ENCODE data around the gene RCAN1. TPM values are rescaled to one million over a fixed set of nuclear protein-coding genes. Genes with fewer than 3 reads are reported as not detected.

The RCAN1 gene
- total RNA-seq, 1 experiment from 2014 or later: 5.4 TPM

GRCh38 chr21:34520281-34520680 lies 94.6 kb downstream of the RCAN1 start:
- no peak overlapping the region for H3K4me3 ChIP-seq (ENCODE audit: low read depth, low read length, poor library complexity, severe bottlenecking)
- no peaks in the 10 kb centered on the region for H3K9me3 ChIP-seq (ENCODE audit: low read depth, low read length, poor library complexity, severe bottlenecking)
- no peaks in the 10 kb centered on the region for H3K4me1 ChIP-seq (ENCODE audit: insufficient read depth, low read length, poor library complexity, severe bottlenecking)
- ChIA-PET POLR2A (ENCODE audit: low non-redundant PET) (no interaction called here), CTCF (no interaction called here)
- no peak for DNase-seq (ENCODE audit: low spot score)
- H3K36me3 ChIP-seq (ENCODE audit: insufficient read depth, low read length, poor library complexity, severe bottlenecking): no peaks in the 10 kb centered on the region
- BruUV-seq (replicated peaks): no TSS peak
- intact Hi-C loops (cut with micrococcal nuclease; ENCODE audit: unreplicated experiment): no loop called here
- H3K27ac ChIP-seq (ENCODE audit: low read depth, low read length, poor library complexity, severe bottlenecking): no peak overlapping the region
- H3K27me3 ChIP-seq (replicated peaks; ENCODE audit: insufficient read depth, low read depth, low read length, poor library complexity): no peaks in the 10 kb centered on the region
- TF ChIP-seq EZH2 (IDR thresholded peaks at IDR 0.05; ENCODE audit: borderline replicate concordance, low read depth, low read length, poor library complexity, severe bottlenecking) (no peak), CTCF (conservative IDR thresholded peaks at IDR 0.05; ENCODE audit: low read depth, low read length) (no peak)

GRCh38 chr21:34519694-34520093 lies 95.2 kb downstream of the RCAN1 start:
- TF ChIP-seq CTCF (conservative IDR thresholded peaks at IDR 0.05; ENCODE audit: low read depth, low read length) (no peak), EZH2 (IDR thresholded peaks at IDR 0.05; ENCODE audit: borderline replicate concordance, low read depth, low read length, poor library complexity, severe bottlenecking) (no peak)
- intact Hi-C loops (cut with micrococcal nuclease; ENCODE audit: unreplicated experiment): no loop called here
- no peak overlapping the region for H3K4me3 ChIP-seq (ENCODE audit: low read depth, low read length, poor library complexity, severe bottlenecking)
- CTCF ChIA-PET: no interaction called here
- no peak overlapping the region for H3K27ac ChIP-seq (ENCODE audit: low read depth, low read length, poor library complexity, severe bottlenecking)
- POLR2A ChIA-PET (ENCODE audit: low non-redundant PET): no interaction called here
- H3K36me3 ChIP-seq (ENCODE audit: insufficient read depth, low read length, poor library complexity, severe bottlenecking): no peaks in the 10 kb centered on the region
- no peaks in the 10 kb centered on the region for H3K27me3 ChIP-seq (replicated peaks; ENCODE audit: insufficient read depth, low read depth, low read length, poor library complexity)
- DNase-seq (ENCODE audit: low spot score): no peak
- H3K9me3 ChIP-seq (ENCODE audit: low read depth, low read length, poor library complexity, severe bottlenecking): no peaks in the 10 kb centered on the region
- no peaks in the 10 kb centered on the region for H3K4me1 ChIP-seq (ENCODE audit: insufficient read depth, low read length, poor library complexity, severe bottlenecking)
- BruUV-seq (replicated peaks): no TSS peak

GRCh38 chr21:34519016-34519415 lies 95.9 kb downstream of the RCAN1 start:
- no peaks in the 10 kb centered on the region for H3K27me3 ChIP-seq (replicated peaks; ENCODE audit: insufficient read depth, low read depth, low read length, poor library complexity)
- no peak for DNase-seq (ENCODE audit: low spot score)
- TF ChIP-seq EZH2 (IDR thresholded peaks at IDR 0.05; ENCODE audit: borderline replicate concordance, low read depth, low read length, poor library complexity, severe bottlenecking): no peak
- intact Hi-C loops (cut with micrococcal nuclease; ENCODE audit: unreplicated experiment): no loop called here
- ChIA-PET CTCF (no interaction called here), POLR2A (ENCODE audit: low non-redundant PET) (no interaction called here)
- H3K4me1 ChIP-seq (ENCODE audit: insufficient read depth, low read length, poor library complexity, severe bottlenecking): no peaks in the 10 kb centered on the region
- H3K27ac ChIP-seq (ENCODE audit: low read depth, low read length, poor library complexity, severe bottlenecking): no peak overlapping the region
- no peaks in the 10 kb centered on the region for H3K36me3 ChIP-seq (ENCODE audit: insufficient read depth, low read length, poor library complexity, severe bottlenecking)
- no peaks in the 10 kb centered on the region for H3K9me3 ChIP-seq (ENCODE audit: low read depth, low read length, poor library complexity, severe bottlenecking)
- no peak overlapping the region for H3K4me3 ChIP-seq (ENCODE audit: low read depth, low read length, poor library complexity, severe bottlenecking)
- no TSS peak for BruUV-seq (replicated peaks)

GRCh38 chr21:34518301-34518700 lies 96.6 kb downstream of the RCAN1 start:
- POLR2A ChIA-PET (ENCODE audit: low non-redundant PET): no interaction called here
- no peak for DNase-seq (ENCODE audit: low spot score)
- CTCF ChIA-PET: no interaction called here
- no peaks in the 10 kb centered on the region for H3K4me1 ChIP-seq (ENCODE audit: insufficient read depth, low read length, poor library complexity, severe bottlenecking)
- BruUV-seq (replicated peaks): no TSS peak
- intact Hi-C loops (cut with micrococcal nuclease; ENCODE audit: unreplicated experiment): no loop called here
- H3K27me3 ChIP-seq (replicated peaks; ENCODE audit: insufficient read depth, low read depth, low read length, poor library complexity): no peaks in the 10 kb centered on the region
- no peaks in the 10 kb centered on the region for H3K9me3 ChIP-seq (ENCODE audit: low read depth, low read length, poor library complexity, severe bottlenecking)
- H3K36me3 ChIP-seq (ENCODE audit: insufficient read depth, low read length, poor library complexity, severe bottlenecking): no peaks in the 10 kb centered on the region
- no peak overlapping the region for H3K27ac ChIP-seq (ENCODE audit: low read depth, low read length, poor library complexity, severe bottlenecking)
- H3K4me3 ChIP-seq (ENCODE audit: low read depth, low read length, poor library complexity, severe bottlenecking): no peak overlapping the region
- TF ChIP-seq CTCF (conservative IDR thresholded peaks at IDR 0.05; ENCODE audit: low read depth, low read length) (no peak), EZH2 (IDR thresholded peaks at IDR 0.05; ENCODE audit: borderline replicate concordance, low read depth, low read length, poor library complexity, severe bottlenecking) (no peak)
